ENCODE measurements around the gene LSM2.
"Not testable (repeated sequence)": the region's sequence is repeated elsewhere in the genome, so short reads cannot be mapped to it uniquely, and the experiment has no call there.

Gene LSM2

GRCh38 chr6:31806470-31807272 lies at the start of gene LSM2:
Gene LSM2 (minus strand): TSS chr6:31806966. CDS start chr6:31806757, 209 bp downstream.
- FAIRE-seq: peak; percentile 17

DNA sequence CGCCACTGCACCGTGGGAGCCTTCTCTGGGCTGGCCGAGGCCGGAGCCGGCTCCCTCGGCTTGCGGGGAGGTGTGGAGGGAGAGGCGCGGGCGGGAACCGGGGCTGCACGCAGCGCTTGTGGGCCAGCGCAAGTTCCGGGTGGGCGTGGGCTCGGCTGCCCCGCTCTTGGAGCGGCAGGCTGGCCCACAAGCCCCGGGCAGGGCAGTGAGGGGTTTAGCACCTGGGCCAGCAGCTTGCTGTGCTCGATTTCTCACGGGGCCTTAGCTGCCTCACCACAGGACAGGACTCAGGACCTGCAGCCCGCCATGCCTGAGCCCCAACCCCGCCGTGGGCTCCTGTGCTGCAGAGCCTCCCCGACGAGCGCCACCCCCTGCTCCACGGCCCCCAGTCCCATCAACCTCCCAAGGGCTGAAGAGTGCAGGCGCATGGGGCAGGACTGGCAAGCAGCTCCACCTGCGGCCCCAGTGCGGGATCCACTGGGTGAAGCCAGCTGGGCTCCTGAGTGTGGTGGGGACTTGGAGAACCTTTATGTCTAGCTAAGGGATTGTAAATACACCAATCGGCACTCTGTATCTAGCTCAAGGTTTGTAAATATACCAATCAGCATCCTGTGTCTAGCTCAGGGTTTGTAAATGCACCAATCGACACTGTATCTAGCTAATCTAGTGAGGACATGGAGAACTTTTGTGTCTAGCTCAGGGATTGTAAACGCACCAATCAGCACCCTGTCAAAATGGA lies 45.4 kb upstream of the LSM2 start:
- FAIRE-seq: not testable (repeated sequence)

GRCh38 chr6:31851485-31851832 lies 44.7 kb upstream of the LSM2 start:
- no peak for FAIRE-seq

GRCh38 chr6:31850765-31851484 lies 44.2 kb upstream of the LSM2 start:
- no peak for FAIRE-seq

DNA sequence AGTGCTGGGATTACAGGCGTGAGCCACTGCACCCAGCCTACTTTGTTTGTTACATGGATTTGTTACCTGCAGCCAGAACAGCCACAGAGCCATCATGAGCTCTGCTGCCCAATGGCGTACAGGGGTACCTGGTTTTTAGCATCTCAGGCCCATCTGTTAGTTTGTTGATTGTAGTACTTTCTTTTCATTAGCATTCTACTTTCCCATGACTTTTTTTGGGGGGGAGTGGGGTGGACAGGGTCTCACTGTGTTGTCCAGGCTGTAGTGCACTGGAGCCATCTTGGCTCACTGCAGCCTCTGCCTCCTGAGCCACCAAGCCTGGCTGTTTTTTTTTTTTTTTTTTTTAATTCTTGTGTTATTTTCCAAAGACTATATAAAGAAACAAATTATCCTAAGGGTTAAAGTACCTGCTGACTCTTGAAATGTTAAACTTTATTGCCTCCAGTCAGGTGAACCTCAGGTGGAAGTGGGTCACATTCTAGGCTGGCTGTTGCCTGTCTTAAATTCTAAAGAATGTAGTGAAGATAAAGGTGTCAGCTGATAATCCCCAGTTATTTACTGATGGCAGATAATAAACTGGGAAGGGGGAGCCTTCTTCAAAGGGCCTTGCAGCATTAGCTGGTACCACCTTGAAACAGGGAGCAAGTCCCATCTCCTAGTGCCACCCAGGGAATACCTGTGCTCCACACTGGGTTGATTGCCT lies 40.7 kb upstream of the LSM2 start:
- FAIRE-seq: no peak

DNA sequence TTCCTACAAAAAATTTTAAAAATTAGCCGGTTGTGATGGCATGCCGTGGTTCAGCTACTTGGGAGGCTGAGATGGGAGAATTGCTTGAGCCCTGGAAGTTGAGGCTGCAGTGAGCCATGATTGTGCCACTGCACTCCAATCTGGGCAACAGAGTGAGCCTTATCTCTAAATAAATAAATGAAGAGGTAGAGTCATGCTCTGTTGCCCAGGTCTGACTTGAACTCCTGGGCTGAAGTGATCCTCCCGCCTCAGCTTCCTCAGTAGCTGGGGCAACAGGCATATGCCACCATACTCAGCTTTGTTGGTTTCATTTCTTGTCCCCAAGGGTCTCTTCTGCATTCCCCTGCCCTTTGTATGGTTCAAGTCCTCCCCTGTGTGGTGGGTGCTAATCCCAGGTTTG lies 37.7 kb upstream of the LSM2 start:
- no peak for FAIRE-seq

DNA sequence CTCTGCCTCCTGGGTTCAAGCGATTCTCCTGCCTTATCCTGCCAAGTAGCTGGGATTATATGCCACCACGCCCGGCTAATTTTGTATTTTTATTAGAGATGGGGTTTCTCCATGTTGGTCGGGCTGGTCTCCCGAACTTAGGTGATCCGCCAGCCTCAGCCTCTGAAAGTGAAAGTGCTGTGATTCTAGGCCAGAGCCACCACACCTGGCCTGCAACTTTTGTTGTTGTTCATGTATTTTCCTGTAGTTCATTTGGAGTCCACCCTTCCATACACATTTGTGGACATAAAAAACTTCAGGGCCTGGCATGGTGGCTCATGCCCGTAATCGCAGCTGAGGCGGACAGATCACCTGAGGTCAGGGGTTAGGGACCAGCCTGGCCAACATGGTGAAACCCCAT lies 35.3 kb upstream of the LSM2 start:
- FAIRE-seq: no peak

- FAIRE-seq: not testable (repeated sequence)
Observed at GRCh38 chr6:31839779-31840126, 33.0 kb upstream of the LSM2 start.

DNA sequence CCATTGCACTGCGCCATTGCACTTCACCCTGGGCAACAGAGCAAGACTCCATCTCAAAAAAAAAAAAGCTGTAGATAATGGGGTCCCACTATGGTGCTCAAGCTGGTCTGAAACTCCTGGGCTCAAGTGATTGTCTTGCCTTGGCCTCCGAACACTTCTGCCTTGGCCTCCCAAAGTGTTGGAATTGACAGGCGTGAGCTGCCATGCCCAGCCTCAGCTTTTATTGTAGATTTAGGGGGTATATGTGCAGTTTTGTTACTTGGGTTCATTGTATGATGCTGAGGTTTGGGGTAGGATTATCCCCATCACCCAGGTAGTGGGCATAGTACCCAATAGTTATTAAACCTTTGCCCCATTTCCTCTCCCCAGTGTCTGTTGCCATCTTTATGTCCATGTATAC lies 32.2 kb upstream of the LSM2 start:
- no peak for FAIRE-seq

GRCh38 chr6:31838114-31838553 lies 31.4 kb upstream of the LSM2 start:
- FAIRE-seq: not testable (repeated sequence)

- no peak for FAIRE-seq
Observed at GRCh38 chr6:31837369-31838113, 30.8 kb upstream of the LSM2 start.

DNA sequence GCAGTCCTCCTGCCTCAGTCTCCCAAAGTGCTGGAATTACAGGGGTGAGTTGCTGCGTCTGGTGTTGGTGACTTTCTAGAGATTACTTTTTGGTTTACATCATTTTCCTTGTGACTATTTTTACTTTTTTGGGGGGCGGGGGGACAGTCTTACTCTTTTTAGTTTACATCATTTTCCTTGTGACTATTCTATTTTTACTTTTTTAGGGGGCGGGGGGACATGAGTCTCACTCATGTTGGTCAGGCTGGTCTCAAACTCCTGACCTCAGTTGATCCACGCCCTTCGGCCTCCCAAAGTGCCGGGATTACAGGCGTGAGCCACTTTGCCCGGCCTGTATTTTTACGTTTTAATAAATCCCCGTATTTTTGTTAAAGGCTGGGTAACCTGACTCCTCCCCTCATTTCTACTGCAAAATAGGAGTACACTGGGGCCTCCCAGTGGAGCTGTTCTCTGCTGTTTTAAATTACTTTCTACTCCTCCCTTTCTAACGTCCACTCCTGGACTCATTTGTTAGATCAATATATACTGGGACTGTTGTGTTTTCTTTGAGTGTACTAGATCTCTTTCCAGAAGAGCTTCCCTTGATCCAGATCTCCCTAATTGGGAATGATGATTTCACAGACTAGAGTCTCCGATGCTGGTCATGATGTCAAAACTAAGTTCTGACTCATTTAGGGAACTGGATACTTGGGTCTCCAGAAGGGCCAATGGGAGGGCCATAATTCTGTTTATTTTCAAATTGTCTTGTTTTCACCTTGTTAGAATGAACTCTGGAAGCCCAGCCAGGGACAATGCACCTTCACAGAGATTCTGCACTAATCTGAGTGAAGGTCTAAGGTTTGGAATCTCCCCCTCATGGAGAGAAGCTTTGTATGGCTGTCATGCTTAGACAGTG lies 30.0 kb upstream of the LSM2 start:
- FAIRE-seq: no peak

DNA sequence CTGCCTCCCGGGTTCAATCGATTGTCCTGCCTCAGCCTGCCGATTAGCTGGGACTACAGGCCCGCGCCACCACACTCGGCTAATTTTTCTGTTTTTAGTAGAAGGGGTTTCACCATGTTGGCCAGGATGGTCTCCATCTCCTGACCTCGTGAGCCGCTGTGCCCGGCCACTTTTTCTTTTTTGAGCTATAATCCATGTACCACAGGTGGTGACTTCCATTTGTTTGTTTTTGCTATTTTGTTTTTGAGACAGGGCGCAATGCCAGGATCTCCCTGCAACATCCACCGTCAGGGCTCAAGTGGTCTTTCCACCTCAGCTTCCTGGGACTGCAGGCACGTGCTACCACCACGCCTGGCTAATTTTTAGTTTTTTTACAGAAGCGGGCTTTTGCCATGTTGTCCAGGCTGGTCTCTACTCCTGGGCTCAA lies 29.3 kb upstream of the LSM2 start:
- no peak for FAIRE-seq

DNA sequence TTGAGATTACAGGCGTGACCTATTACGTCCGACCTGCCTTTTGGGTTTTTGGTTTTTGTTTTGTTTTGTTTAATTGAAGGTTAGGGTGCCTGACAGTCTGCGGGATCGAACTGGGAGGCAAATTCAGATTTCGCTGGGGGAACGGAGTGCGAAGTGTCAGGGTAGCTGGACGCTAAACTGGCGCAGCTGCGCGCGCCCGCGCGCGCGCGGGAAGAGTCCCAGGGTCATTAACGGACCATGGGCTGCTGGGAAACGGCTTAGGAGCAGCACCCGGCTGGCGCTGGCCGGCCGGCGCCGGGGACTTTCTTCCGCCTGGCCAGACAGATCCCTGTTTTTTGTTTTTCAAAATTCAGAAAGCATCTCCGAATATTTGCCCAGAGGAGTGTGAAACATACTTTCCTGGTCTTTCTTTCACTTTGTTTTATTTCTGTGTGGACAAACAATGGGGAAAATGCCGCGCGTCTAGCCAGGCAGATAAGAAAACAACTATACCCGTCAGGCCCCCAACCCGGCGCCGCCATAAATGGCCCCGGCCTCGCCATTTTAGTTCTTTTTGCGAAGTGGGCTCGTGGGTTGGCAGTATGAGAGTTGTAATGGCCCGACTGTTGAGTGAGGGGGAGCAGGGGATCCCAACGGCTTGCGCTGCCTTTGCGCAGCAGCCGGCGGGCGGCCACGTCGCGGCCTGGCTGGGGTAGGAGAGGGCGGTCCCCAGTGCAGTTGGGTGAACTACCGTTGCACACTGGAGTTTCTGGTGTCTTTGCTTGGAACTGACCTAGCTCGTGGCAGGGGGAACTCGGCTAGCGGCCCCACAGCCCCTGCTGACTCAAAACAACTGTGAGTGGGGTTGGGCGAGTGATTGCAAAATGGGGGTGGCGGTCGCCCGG lies 27.8 kb upstream of the LSM2 start:
- FAIRE-seq: no peak

DNA sequence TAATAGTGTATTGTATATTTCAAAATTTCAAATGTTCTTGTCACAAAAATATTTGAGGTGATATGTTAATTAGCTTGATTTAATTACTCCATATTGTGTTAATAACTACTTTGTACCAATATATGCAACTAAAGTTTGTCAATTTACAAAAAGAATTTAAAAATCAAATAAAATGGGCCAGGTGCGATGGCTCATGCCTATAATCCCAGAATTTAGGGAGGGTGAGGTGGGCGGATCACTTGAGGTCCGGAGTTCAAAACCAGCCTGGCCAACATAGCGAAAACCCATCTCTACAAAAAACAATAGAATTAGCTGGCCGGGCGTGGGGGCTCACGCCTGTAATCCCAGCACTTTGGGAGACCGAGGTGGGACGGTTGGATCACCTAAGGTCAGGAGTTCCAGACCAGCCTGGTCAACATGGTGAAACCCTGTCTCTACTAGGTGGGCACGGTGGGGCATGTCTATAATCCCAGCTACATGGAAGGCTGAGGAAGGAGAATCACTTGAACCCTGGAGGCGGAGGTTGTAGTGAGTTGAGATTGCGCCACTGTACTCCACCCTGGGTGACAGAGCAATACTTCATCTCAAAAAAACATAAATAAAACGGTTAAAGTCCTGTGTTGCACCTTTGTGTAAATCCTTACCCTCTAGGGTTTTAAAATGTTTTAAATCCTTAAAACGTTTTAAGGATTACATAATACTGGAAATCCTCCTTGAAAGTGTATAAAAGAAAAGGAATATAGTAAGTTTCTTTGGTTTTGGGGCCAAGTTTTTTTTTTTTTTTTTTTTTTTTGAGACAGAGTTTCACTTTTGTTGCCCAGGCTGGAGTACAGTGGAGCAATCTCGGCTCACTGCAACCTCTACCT lies 24.8 kb upstream of the LSM2 start:
- FAIRE-seq: no peak

GRCh38 chr6:31830886-31831335 lies 24.1 kb upstream of the LSM2 start:
- FAIRE-seq: no peak

GRCh38 chr6:31829633-31830283 lies 23.0 kb upstream of the LSM2 start:
- peak; percentile 24 for FAIRE-seq

DNA sequence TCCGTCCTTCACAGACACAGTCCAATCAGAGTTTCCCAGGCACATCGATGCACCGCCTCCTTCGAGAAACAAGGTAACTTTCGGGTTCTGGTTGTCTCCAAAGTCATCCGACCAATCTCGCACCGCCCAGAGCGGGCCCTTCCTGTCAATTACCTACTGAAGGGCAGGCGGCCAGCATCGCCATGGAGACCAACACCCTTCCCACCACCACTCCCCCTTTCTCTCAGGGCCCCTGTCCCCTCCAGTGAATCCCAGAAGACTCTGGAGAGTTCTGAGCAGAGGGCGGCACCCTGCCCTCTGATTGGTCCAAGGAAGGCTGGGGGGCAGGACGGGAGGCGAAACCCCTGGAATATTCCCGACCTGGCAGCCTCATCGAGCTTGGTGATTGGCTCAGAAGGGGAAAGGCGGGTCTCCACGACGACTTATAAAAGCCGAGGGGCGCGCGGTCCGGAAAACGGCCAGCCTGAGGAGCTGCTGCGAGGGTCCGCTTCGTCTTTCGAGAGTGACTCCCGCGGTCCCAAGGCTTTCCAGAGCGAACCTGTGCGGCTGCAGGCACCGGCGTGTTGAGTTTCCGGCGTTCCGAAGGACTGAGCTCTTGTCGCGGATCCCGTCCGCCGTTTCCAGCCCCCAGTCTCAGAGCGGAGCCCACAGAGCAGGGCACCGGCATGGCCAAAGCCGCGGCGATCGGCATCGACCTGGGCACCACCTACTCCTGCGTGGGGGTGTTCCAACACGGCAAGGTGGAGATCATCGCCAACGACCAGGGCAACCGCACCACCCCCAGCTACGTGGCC lies 20.7 kb upstream of the LSM2 start, which contains the start of gene HSPA1B:
Gene HSPA1B, plus strand, starts transcription at position 453 of the 794 bp plus-strand sequence. Its CDS starts 213 bp downstream, at position 666.
- peak; percentile 43 for FAIRE-seq
